Kidney capillary endothelial cell (primary cell): ENCODE data around the gene CFAP77.

Experiments used
- DNase-seq: peaks from one replicate; pipeline ENCODE4 v3.0.0-alpha.2; 2018; ENCODE audit warnings: low spot score

Gene CFAP77

GRCh38 chr9:132488626-132489025, 78.6 kb downstream of the CFAP77 start:
- no peak for DNase-seq

DNA sequence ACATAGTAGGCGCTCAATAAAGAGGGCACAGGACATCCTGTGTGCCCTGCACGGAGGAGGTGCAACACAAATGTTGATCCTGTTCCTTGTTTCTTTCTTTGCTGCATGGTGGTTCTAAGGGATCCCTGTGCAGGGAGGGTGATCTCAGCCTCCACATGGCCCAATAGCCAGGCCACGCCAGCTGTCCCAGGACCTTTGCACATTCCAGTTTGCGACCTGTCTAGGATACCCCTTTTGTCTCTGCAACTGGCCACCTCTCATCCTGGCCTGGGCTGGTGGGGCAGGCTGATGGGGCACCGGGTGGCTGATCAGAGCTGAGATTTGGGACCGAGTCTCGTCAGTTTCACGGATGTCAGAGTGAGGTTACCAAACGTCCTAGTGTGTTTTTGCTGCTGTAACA, 79.5 kb downstream of the CFAP77 start:
- DNase-seq = no peak

DNA sequence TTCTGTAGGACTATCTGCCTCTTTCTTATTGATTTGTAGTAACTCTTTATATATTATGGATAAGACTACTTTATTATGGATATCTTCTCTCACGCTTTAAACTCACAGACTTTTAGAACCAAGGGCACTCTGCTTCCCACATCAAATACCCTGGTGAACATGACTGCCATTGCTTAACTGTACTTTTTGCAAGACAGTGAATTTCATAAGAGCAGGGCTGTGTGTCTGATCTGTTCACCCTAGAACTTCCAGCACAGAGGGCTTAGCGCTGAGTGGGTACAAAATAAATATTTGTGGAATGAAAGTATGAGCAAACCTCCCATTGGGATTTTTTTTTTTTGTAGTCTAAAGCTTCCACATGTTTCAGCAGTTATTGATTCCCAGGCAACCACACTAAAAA, 84.8 kb downstream of the CFAP77 start:
- DNase-seq = no peak

GRCh38 chr9:132497731-132498130, 87.7 kb downstream of the CFAP77 start:
- DNase-seq = no peak

DNA sequence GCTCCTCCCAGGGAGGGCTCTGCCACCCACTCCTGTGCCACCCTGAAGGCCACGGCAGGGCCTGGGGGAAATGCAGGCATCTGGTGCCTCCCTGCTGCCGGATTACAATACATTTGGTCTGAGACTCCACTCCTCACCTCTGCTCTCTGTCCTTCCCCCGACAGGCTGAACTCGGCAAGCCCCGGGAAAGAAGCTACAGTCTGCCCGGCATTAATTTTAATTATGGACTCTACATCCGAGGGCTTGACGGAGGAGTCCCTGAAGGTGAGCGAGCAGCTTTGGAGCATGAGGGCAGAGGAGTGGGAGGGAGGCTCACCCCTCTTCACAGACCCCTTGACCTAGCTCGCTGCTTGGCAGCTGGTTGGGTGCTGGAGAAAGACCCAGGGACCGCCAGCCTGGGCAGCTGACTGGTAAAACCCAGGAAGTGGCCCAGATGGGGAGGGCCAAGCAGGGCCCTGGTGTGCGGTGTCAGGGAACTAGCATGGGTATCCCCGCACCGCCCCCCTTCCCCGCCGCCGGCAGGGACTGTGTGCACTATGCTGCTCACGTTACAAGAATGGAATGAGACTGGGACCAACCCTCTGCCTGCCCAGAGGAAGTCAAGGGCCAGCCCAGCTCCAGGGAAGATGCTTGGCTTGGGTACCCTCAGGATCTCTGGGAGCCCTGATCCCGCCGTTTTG, 88.7 kb downstream of the CFAP77 start:
- no peak for DNase-seq

- DNase-seq = no peak
Measured at GRCh38 chr9:132499251-132499650, 89.2 kb downstream of the CFAP77 start.

- DNase-seq = no peak
Measured at GRCh38 chr9:132500193-132500592, 90.2 kb downstream of the CFAP77 start.

- no peak for DNase-seq
Measured at GRCh38 chr9:132502480-132502879, 92.5 kb downstream of the CFAP77 start.

DNA sequence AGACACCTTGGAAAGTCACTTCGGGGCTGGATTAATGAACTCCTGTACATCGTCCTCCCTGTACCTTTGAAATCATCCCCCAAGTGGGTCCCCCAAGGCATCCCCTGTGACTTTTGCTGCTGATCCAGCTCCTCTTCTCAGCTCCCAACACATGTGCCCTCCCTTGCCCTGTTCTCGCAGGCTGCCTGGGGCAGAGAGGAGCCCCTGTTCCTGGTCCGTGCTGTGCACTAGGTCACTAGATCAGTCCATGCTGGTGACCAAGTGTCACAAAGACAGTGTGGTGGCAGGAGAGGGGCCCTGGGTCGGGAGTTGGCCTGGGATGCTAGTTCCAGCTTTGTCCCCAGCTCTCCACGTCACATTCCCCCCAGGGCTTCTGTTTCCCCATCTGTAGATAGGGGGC, 93.1 kb downstream of the CFAP77 start:
- no peak for DNase-seq

- no peak for DNase-seq
Measured at GRCh38 chr9:132504488-132504887, 94.5 kb downstream of the CFAP77 start.

DNA sequence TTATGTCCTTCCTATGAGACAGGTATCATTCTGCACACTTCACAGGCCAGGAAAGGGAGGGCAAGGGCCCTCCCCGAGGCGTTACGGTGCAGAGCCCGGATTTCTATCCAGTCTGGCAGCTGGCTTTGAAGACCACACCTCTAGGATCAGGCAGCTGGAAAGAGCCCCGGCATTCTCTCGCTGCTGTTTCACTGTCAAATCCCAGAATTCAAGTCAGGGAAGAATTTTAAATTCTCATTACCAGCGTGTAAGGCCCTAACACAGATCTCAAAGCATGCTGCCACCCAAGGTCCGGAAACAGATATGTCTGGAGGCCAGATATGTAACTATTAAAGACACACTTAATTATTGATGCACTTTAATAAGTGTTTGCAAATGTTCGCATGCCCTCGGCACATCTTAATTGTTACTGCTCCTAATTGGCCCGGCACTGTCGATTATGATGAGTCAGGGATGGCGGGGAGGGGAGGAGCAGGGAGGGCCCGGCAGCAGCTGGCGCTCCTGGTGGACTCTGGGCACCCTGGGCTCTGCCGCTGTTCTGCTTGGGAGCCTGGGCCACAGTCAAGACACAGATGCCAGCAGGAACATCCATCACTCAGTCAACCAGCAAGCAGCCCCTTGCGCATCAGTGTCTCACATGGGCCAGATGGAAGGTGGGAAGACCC, 96.1 kb downstream of the CFAP77 start:
- no peak for DNase-seq

- DNase-seq = no peak
Measured at GRCh38 chr9:132506977-132507669, 97.1 kb downstream of the CFAP77 start.

- peak; percentile 81 for DNase-seq
Measured at GRCh38 chr9:132507670-132508469, 97.9 kb downstream of the CFAP77 start.

DNA sequence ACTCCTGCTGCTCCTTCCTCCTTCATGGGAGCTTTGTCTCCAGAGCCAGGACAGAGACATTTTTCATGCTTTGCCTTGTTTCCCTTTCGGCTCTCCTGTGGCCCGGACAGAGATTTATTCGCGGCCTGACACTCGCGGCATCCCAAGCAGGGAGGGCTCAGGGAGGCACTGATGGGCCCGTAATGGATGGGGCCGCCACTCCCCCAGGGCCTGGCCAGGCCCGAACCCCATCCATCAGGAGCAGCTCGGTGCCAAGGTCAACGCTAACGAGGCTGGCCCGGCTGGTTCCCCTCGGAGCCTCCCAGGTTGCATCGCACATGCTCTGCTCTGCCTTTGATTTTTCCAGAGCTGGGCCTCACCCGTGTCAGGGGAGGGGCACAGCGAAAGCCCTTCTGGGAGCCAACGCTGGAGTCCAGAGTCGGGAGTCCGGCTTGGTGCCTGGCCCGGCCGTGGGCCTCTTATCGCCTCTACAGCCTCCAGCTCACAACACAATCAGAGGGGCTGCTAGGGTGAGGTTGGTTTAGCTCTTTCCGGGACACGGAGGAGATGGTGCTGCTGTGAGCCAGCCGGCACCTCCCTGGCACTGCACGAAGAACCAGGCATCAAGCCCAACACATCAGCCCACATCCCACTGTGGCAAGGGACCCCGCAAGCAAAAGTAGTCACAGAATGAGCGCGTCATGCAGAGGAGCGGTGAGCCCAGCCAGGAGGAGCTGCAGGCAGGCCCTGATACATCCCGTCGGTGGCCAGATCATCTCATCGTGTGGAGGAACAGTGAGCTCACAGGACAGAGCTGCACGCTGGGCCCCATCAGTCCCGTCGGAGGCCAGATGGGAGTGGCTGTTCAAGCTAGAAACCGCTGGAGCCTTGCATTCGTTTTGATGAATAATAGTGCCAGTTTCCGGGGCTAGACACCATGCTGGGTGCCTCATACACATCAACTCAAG, 100.2 kb downstream of the CFAP77 start:
- no peak for DNase-seq

DNA sequence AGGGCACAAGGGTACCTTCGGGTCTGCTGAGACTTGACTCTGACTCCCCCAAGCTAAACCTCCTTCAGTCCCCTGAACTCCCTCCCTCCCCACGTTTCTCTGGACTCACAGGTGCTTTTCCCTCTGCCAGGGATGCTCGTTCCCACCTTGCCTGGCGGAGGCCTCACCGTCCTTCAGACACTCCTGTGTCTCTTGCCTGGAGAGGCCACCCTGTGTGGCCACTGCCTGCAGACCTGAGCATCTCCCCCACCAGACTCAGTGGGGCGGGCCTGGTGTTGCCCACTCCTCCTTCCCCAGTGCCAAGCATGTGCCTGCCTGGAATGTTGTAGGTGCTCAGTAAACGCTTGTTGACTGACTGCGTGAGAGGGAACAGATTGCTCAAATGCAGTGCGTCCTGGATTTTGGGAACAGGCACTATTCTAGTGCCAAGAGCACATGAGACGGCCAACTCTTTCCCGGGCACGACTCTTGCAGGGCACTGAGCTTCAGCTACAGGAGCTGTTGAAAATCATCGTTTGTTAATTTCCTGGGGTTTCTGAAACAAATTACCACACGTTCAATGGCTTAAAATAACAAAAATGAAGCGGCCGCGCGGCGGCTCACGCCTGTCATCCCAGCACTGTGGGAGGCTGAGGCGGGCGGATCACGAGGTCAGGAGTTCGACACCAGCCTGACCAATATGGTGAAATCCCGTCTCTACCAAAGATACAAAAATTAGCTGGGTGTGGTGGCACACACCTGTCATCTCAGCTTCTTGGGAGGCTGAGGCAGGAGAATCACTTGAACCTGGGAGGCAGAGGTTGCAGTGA, 101.4 kb downstream of the CFAP77 start:
- no peak for DNase-seq

GRCh38 chr9:132513416-132513815, 103.4 kb downstream of the CFAP77 start:
- DNase-seq = no peak

GRCh38 chr9:132514011-132514744, 104.2 kb downstream of the CFAP77 start:
- no peak for DNase-seq

GRCh38 chr9:132514821-132515220, 104.8 kb downstream of the CFAP77 start:
- no peak for DNase-seq

GRCh38 chr9:132516301-132516700, 106.3 kb downstream of the CFAP77 start:
- DNase-seq = no peak

DNA sequence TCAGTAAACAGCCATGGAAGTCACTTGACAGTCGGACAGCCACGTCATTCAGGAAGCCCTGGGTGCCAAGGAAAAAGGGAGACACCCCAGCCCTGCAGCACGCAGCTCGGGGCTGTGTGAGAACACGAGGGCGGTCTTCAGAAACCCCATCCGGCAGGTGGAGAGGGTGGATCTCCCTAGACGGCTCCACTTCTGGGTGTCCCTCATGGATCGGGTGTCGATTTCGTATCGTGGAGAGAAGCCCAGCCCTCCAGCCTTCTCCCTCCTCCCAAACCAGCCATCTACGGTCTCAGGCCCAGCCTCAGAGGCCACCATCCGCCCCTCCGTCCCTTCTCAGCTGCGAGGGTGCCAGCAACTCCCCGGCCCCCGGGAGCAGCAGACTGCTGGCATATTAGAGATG, 106.9 kb downstream of the CFAP77 start:
- DNase-seq = no peak
